Lung (tissue), 12 donors: ENCODE data around the gene HACD2. TPM values are rescaled to one million over a fixed set of nuclear protein-coding genes. Genes with fewer than 3 reads are reported as not detected.
"Not testable (repeated sequence)": the region's sequence is repeated elsewhere in the genome, so short reads cannot be mapped to it uniquely, and the experiment has no call there.

Source experiments
- ATAC-seq: fragments of 200-7000 bp; cut with Tn5 transposase; one replicate; pipeline ENCODE4 v1.9.1; 2020; ENCODE audit warnings: moderate number of reproducible peaks; ENCODE audit not compliant: insufficient read depth, low FRiP score
- DNase-seq, 3 donors: peaks; one replicate each; pipeline ENCODE4 v3.0.0-alpha.2; 2013 to 2017
- H3K27ac ChIP-seq, 2 donors: one replicate each; pipeline ENCODE4 v1.5.1; 2013; ENCODE audit warnings: mild to moderate bottlenecking in 2 of 2, moderate library complexity in 2 of 2, control low read depth in 1 of 2, inconsistent platforms in 1 of 2, low read depth in 1 of 2, low read length in 1 of 2
- H3K27me3 ChIP-seq, 3 donors: one replicate each; pipeline ENCODE4 v1.5.1; 2013; ENCODE audit warnings: low read length in 2 of 3; ENCODE audit not compliant: control insufficient read depth in 3 of 3, insufficient read depth in 3 of 3
- H3K36me3 ChIP-seq, 4 donors: one replicate each; pipeline ENCODE4 v1.5.1; 2013; ENCODE audit warnings: low read length in 4 of 4, mild to moderate bottlenecking in 1 of 4, moderate library complexity in 1 of 4; ENCODE audit not compliant: control insufficient read depth in 4 of 4, insufficient read depth in 4 of 4
- H3K4me1 ChIP-seq, 5 donors: one replicate each; pipeline ENCODE4 v1.5.1; 2013; ENCODE audit warnings: low read length in 5 of 5, mild to moderate bottlenecking in 2 of 5, moderate library complexity in 1 of 5; ENCODE audit not compliant: control insufficient read depth in 5 of 5, insufficient read depth in 5 of 5
- H3K4me3 ChIP-seq: one replicate; pipeline ENCODE4 v1.5.1; 2013; ENCODE audit warnings: mild to moderate bottlenecking, control low read depth, moderate library complexity
- H3K9ac ChIP-seq, 2 donors: one replicate each; pipeline ENCODE4 v1.5.1; 2013; ENCODE audit warnings: low read length in 2 of 2, control low read depth in 1 of 2; ENCODE audit not compliant: insufficient read depth in 1 of 2
- H3K9me3 ChIP-seq, 4 donors: one replicate each; pipeline ENCODE4 v1.5.1; 2013; ENCODE audit warnings: low read length in 3 of 4, mild to moderate bottlenecking in 1 of 4, moderate library complexity in 1 of 4; ENCODE audit not compliant: control insufficient read depth in 4 of 4, insufficient read depth in 3 of 4
- WGBS, 2 donors: extraction: QIAGEN DNeasy Blood & Tissue Kit; methylation state at CpG; one replicate each; pipeline ENCODE4 v1.1.7; 2013; 5-methylcytosine and 5-hydroxymethylcytosine counted together
- polyA plus RNA-seq, 2 donors: library from polyadenylated mRNA; stranded (reverse); fragments of 200-250 nt; gene quantifications; one replicate each; pipeline ENCODE4 v1.2.1, GENCODE V29; 2013
- total RNA-seq, 2 donors: library from RNA; depleted of rRNA in 1 of 2; stranded (reverse); fragments of >200 nt in 1 of 2; gene quantifications; one replicate each; pipeline ENCODE4 v1.2.1, GENCODE V29; 2014 to 2021
- TF ChIP-seq, protein P1 (sequence below): IDR thresholded peaks from 2 replicates; pipeline ENCODE4 v1.5.1; 2012; ENCODE audit warnings: mild to moderate bottlenecking; ENCODE audit errors: control extremely low read depth, extremely low read depth
- donor health status: control.
- donor health status: control.
- donor health status: Bipolar disorder and iron deficiency.
- donor health status: healthy.
- donor health status: DM: yes; HTN: yes; CAD: no.

The HACD2 gene
- total and polyA plus RNA-seq, 4 donors = 17.1 to 40.7 (median 28.2) TPM

DNA sequence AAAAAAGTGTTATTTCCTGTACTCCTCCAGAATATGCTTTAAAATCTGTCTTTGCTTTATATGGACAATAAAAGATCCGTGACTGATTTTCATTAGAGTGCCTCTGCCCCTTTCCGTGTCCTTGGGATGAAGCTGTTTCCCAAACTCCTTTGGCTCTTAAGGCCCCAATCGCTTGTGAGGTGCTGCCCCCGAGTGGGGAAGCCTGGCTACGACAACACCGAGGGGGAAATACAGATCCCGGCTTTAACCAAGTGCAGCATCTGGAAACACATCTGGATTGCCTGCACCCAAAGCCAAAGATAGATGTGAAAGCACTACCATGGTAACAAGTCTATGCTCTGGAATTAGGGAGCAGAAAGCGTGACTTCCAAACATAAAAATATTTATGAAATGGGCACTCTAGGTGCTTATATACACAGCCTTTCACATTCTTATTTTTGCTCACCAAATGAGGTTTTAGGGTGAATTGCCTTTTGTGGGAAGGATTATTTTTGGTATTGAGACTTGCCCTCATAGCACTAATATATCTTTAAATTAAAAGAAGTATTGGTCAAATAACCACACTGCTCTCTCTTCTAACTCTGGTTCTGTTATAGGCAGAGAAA lies 95.4 kb downstream of the HACD2 start:
- H3K9me3 ChIP-seq = no peaks in the 10 kb centered on the region
- H3K9ac ChIP-seq = no peak overlapping the region
- peaks cover 0 to 10% (median 5%) of the 10 kb centered on the region in 4 donors for H3K36me3 ChIP-seq
- H3K4me3 ChIP-seq = no peak overlapping the region
- WGBS, 2 donors = 14% methylated on average over 8 of the region's 8 CpGs
- H3K4me1 ChIP-seq = no peaks in the 10 kb centered on the region
- peak; percentile 81 to 84 (median 82) for DNase-seq
- ATAC-seq = peak; percentile 85
- no peak overlapping the region for H3K27ac ChIP-seq
- TF ChIP-seq, protein P1, sequence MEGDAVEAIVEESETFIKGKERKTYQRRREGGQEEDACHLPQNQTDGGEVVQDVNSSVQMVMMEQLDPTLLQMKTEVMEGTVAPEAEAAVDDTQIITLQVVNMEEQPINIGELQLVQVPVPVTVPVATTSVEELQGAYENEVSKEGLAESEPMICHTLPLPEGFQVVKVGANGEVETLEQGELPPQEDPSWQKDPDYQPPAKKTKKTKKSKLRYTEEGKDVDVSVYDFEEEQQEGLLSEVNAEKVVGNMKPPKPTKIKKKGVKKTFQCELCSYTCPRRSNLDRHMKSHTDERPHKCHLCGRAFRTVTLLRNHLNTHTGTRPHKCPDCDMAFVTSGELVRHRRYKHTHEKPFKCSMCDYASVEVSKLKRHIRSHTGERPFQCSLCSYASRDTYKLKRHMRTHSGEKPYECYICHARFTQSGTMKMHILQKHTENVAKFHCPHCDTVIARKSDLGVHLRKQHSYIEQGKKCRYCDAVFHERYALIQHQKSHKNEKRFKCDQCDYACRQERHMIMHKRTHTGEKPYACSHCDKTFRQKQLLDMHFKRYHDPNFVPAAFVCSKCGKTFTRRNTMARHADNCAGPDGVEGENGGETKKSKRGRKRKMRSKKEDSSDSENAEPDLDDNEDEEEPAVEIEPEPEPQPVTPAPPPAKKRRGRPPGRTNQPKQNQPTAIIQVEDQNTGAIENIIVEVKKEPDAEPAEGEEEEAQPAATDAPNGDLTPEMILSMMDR = peak; percentile 52
- no peaks in the 10 kb centered on the region for H3K27me3 ChIP-seq

DNA sequence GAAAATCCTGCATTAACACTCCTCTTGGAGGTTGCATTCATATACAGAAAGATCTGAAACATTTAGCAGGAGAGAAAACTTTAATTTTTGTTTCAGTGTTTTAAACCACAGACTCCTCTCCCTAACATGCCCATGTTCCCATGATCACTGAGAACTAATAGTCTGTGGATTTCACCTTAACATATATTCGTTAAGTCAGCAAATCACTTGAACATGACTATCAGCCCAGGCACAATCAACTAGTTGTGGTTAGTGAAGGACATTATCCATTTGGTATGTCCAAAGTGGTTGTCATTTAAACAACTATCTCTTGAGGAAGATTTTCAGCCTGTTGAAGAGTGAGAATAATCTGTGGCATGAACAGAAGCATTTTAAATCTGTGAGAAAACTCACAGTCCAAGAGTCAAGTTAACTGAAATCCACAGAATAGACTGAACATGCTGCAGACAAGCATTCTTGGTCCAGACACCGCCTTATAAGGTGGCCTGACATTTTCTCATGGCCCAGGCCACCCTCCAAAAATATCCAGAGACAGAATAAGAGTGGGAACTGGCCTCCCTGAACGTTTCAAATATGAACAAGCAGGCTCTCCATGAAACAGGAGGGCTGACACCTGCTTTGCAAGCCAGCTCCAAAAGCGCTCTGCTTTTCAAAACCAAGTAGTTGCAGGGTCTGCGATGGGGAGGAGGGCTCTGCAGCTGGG lies 96.1 kb downstream of the HACD2 start:
- WGBS, 2 donors = 82 to 84% methylated on average over 5 of the region's 5 CpGs
- ATAC-seq = no peak

DNA sequence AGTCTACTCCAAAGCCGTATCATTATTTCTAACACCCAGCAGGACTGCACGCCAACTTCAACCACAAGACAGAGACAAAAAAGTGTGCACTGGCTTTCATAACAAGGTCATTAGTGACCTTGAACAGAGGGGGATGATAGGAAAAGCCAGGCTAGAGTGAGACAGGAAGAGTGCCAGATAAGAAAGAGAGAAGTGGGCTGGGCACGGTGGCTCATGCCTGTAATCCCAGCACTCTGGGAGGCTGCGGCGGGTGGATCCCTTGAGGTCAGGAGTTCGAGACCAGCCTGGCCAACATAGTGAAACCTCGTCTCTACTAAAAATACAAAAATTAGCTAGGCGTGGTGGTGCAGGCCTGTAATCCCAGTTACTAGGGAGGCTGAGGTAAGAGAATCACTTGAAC lies 97.8 kb downstream of the HACD2 start:
- not testable (repeated sequence) for ATAC-seq
- 81% methylated on average over 8 of the region's 8 CpGs for WGBS, 2 donors

More for the DNA sequence above, 96.1 kb downstream of the HACD2 start:
- H3K27ac ChIP-seq = no peak overlapping the region
- no peaks in the 10 kb centered on the region for H3K9me3 ChIP-seq
- no peaks in the 10 kb centered on the region for H3K4me1 ChIP-seq
- no peak overlapping the region for H3K9ac ChIP-seq
- H3K4me3 ChIP-seq = no peak overlapping the region
- no peaks in the 10 kb centered on the region for H3K27me3 ChIP-seq
- TF ChIP-seq, protein P1 = no peak
- H3K36me3 ChIP-seq = peaks cover 0 to 6% (median 4%) of the 10 kb centered on the region in 4 donors
- no peak for DNase-seq

DNA sequence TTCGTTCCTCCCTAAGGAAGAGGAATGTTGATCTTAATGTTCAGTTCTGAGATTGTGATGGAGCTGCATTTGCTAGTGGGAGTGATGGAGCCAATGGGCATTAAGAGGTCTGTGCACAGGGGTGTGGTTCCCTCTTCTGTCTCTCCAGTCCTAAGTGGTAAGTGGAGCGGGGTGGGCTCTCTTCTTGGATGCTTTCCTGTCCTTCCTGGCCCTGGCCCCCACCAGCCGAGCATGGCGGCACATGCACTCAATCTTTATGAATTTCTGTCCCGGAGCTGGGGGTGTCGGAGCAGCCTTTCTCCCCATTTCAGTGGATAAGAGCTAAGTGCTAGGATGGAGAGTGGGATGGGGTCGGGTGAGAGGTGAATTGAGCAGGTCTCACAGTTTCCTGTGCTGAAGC lies 98.4 kb downstream of the HACD2 start:
- no peaks in the 10 kb centered on the region for H3K27me3 ChIP-seq
- no peak for ATAC-seq
- no peaks in the 10 kb centered on the region for H3K9me3 ChIP-seq
- TF ChIP-seq, protein P1 = no peak
- no peak for DNase-seq
- H3K9ac ChIP-seq = no peak overlapping the region
- 85 to 93% methylated on average over 7 of the region's 7 CpGs for WGBS, 2 donors
- peaks cover 0 to 4% (median 2%) of the 10 kb centered on the region in 4 donors for H3K36me3 ChIP-seq
- H3K4me3 ChIP-seq = no peak overlapping the region
- H3K27ac ChIP-seq = no peak overlapping the region
- H3K4me1 ChIP-seq = no peaks in the 10 kb centered on the region

More for the DNA sequence above, 97.8 kb downstream of the HACD2 start:
- H3K36me3 ChIP-seq, H3K4me3 ChIP-seq, H3K9ac ChIP-seq, DNase-seq, H3K27me3 ChIP-seq, H3K4me1 ChIP-seq, H3K9me3 ChIP-seq, H3K27ac ChIP-seq: not testable (repeated sequence)
